ENCODE data around the gene FGFR4. TPM values are rescaled to one million over a fixed set of nuclear protein-coding genes. Genes with fewer than 3 reads are reported as not detected.

Gene FGFR4
- total RNA-seq, 4 donors from 2014 or later = 0.68 to 5.9 (median 1.9) TPM

DNA sequence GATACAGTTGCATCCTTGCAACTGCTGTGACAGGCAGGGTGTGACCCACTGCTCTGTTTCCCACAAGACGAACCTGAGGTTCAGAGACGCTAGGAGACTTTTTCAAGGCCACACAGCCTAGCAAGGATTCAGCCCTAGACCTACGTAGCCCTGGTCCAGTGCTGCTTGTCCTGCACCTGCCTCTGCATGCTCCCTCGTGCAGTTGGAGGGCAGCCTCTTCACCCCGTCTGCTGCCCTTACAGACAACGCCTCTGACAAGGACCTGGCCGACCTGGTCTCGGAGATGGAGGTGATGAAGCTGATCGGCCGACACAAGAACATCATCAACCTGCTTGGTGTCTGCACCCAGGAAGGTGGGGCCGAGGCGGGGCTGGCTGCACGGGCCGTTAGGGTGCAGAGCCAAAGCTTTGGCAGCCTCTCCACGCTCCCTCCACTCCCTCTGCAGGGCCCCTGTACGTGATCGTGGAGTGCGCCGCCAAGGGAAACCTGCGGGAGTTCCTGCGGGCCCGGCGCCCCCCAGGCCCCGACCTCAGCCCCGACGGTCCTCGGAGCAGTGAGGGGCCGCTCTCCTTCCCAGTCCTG lies 8.5 kb downstream of the FGFR4 start:
- WGBS, 2 donors = 69 to 87% methylated on average over 9 to 18 of the region's 28 CpGs
- H3K27ac ChIP-seq = peak overlapping the region in 2 of 4 donors; percentile 25 to 28
- no peaks in the 10 kb centered on the region for H3K9me3 ChIP-seq
- no peaks in the 10 kb centered on the region for H3K36me3 ChIP-seq
- H3K4me1 ChIP-seq = peaks cover 0 to 34% (median 9%) of the 10 kb centered on the region in 3 donors
- no peak overlapping the region for H3K4me3 ChIP-seq
- TF ChIP-seq POLR2A (IDR thresholded peaks at IDR 0.05) (no peak), CTCF (IDR thresholded peaks at IDR 0.05) (no peak)
- intact Hi-C loops (cut with DNase I) = no loop called here
- peaks cover 0 to 9% (median 0%) of the 10 kb centered on the region in 4 donors for H3K27me3 ChIP-seq
- no peak for DNase-seq

- no peak overlapping the region for H3K27ac ChIP-seq
- H3K36me3 ChIP-seq = no peaks in the 10 kb centered on the region
- DNase-seq = no peak
- H3K9me3 ChIP-seq = no peaks in the 10 kb centered on the region
- WGBS, 2 donors = 71 to 85% methylated on average over 11 to 12 of the region's 29 CpGs
- H3K4me1 ChIP-seq = peaks cover 0 to 31% (median 9%) of the 10 kb centered on the region in 3 donors
- intact Hi-C loops (cut with DNase I) = no loop called here
- H3K27me3 ChIP-seq = peaks cover 0 to 16% (median 0%) of the 10 kb centered on the region in 4 donors
- no peak overlapping the region for H3K4me3 ChIP-seq
- TF ChIP-seq POLR2A (IDR thresholded peaks at IDR 0.05) (no peak), CTCF (IDR thresholded peaks at IDR 0.05) (no peak)
Observed at GRCh38 chr5:177096162-177097015, 9.7 kb downstream of the FGFR4 start.

DNA sequence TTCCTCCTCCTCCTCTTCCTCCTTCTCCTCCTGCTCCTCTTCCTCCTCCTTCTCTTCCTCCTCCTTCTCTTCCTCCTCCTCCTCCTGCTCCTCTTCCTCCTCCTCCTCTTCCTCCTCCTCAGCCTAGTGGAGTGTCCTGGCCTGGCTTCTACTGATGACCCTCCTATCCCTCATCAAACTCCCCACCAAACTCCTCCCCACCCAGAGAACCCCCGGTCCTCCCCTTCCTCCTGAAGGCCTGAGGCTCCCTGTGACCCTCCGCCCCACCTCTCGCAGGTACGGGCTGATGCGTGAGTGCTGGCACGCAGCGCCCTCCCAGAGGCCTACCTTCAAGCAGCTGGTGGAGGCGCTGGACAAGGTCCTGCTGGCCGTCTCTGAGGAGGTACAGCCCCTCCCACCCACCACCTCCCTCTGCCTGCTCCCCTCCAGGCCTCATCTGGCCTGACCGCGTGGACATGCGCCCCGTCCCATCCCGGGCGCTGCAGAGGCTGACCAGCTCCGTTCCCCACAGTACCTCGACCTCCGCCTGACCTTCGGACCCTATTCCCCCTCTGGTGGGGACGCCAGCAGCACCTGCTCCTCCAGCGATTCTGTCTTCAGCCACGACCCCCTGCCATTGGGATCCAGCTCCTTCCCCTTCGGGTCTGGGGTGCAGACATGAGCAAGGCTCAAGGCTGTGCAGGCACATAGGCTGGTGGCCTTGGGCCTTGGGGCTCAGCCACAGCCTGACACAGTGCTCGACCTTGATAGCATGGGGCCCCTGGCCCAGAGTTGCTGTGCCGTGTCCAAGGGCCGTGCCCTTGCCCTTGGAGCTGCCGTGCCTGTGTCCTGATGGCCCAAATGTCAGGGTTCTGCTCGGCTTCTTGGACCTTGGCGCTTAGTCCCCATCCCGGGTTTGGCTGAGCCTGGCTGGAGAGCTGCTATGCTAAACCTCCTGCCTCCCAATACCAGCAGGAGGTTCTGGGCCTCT lies 10.6 kb downstream of the FGFR4 start:
- H3K36me3 ChIP-seq = no peaks in the 10 kb centered on the region
- H3K4me1 ChIP-seq = peaks cover 0 to 31% (median 9%) of the 10 kb centered on the region in 3 donors
- H3K9me3 ChIP-seq = no peaks in the 10 kb centered on the region
- DNase-seq = no peak
- 87 to 97% methylated on average over 9 to 21 of the region's 30 CpGs for WGBS, 2 donors
- TF ChIP-seq CTCF (IDR thresholded peaks at IDR 0.05) (no peak), POLR2A (IDR thresholded peaks at IDR 0.05) (no peak)
- no peak overlapping the region for H3K4me3 ChIP-seq
- H3K27me3 ChIP-seq = peaks cover 0 to 22% (median 0%) of the 10 kb centered on the region in 4 donors
- no peak overlapping the region for H3K27ac ChIP-seq
- intact Hi-C loops (cut with DNase I) = no loop called here

- no peak for DNase-seq
- Histone ChIP-seq H3K4me3 (no peak overlapping the region), H3K36me3 (no peaks in the 10 kb centered on the region), H3K9me3 (no peaks in the 10 kb centered on the region), H3K27ac (peak overlapping the region in 2 of 4 donors; percentile 22 to 54), H3K4me1 (peaks cover 0 to 31% (median 9%) of the 10 kb centered on the region in 3 donors), H3K27me3 (peaks cover 0 to 22% (median 0%) of the 10 kb centered on the region in 4 donors)
- intact Hi-C loops (cut with DNase I) = no loop called here
- WGBS, 2 donors = 80% methylated on average over 5 of the region's 6 CpGs; no CpG with 5 or more reads in 1 of the 2 donors
- TF ChIP-seq POLR2A (IDR thresholded peaks at IDR 0.05) (no peak), CTCF (IDR thresholded peaks at IDR 0.05) (no peak)
Observed at GRCh38 chr5:177098120-177098469, 11.4 kb downstream of the FGFR4 start.

Measured in esophagus squamous epithelium (tissue), 5 donors.